ENCODE data around the gene KIAA2012.

DNA sequence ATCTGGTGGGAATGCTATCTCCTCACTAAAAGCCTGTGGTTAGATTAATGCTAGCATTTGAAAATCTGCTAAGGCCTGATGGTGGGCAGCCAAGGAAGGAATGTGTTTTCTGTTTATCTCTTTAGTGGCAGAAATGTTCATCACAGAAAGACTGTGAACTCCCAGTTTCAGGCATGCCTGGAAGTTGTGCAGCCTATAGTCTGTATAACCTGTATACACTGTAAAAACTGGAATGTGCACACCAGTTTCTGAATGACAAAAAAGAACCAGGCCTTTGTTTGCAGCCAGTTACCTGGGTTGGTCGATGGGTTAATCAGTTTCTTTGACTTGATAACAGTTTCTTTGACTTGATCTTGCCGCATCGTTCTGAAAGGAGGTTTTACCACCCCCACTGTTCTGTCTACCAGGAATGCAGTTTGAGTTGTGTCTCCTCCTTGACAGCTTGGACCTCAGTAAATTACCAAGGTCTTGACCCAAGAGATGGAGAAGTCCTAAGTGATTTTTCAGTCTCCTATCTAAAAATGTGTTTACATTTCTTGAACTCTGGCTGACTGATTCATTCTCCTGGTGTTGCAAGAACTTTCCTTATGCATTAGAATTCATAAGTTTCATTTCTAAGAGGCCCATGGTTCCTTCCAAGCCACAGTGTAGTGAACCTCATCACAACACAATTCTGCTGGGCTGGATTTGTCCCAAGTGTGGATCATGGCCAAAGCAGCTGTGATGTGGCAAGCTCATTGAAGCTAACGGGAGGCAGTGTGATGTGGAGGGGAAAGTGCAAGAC is 62.2 kb downstream of the KIAA2012 start:
- TF ChIP-seq, protein P1, sequence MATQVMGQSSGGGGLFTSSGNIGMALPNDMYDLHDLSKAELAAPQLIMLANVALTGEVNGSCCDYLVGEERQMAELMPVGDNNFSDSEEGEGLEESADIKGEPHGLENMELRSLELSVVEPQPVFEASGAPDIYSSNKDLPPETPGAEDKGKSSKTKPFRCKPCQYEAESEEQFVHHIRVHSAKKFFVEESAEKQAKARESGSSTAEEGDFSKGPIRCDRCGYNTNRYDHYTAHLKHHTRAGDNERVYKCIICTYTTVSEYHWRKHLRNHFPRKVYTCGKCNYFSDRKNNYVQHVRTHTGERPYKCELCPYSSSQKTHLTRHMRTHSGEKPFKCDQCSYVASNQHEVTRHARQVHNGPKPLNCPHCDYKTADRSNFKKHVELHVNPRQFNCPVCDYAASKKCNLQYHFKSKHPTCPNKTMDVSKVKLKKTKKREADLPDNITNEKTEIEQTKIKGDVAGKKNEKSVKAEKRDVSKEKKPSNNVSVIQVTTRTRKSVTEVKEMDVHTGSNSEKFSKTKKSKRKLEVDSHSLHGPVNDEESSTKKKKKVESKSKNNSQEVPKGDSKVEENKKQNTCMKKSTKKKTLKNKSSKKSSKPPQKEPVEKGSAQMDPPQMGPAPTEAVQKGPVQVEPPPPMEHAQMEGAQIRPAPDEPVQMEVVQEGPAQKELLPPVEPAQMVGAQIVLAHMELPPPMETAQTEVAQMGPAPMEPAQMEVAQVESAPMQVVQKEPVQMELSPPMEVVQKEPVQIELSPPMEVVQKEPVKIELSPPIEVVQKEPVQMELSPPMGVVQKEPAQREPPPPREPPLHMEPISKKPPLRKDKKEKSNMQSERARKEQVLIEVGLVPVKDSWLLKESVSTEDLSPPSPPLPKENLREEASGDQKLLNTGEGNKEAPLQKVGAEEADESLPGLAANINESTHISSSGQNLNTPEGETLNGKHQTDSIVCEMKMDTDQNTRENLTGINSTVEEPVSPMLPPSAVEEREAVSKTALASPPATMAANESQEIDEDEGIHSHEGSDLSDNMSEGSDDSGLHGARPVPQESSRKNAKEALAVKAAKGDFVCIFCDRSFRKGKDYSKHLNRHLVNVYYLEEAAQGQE (IDR thresholded peaks at IDR 0.05; ENCODE audit: insufficient replicate concordance, low read depth): no peak
- TF ChIP-seq GABPA (IDR thresholded peaks at IDR 0.05; ENCODE audit: low read depth): no peak
- TF ChIP-seq, protein P2, sequence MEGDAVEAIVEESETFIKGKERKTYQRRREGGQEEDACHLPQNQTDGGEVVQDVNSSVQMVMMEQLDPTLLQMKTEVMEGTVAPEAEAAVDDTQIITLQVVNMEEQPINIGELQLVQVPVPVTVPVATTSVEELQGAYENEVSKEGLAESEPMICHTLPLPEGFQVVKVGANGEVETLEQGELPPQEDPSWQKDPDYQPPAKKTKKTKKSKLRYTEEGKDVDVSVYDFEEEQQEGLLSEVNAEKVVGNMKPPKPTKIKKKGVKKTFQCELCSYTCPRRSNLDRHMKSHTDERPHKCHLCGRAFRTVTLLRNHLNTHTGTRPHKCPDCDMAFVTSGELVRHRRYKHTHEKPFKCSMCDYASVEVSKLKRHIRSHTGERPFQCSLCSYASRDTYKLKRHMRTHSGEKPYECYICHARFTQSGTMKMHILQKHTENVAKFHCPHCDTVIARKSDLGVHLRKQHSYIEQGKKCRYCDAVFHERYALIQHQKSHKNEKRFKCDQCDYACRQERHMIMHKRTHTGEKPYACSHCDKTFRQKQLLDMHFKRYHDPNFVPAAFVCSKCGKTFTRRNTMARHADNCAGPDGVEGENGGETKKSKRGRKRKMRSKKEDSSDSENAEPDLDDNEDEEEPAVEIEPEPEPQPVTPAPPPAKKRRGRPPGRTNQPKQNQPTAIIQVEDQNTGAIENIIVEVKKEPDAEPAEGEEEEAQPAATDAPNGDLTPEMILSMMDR (IDR thresholded peaks at IDR 0.05; ENCODE audit: insufficient read depth, low read length): no peak
- no peak for TF ChIP-seq POLR2AphosphoS5 (IDR thresholded peaks at IDR 0.05; ENCODE audit: low read depth)

Measured in HL-60 (cell line).